Cardiac muscle cell (in vitro differentiated cells and primary cell): Measurements from ENCODE around the gene PLCG1. TPM values are rescaled to one million over a fixed set of nuclear protein-coding genes. Genes with fewer than 3 reads are reported as not detected.
A peak's percentile ranks its signal among the peaks of the same experiment; 100 is the strongest.

Experiments
- DNase-seq, 2 donors: peaks; one replicate each; pipeline versions ENCODE4 v3.0.0 to v3.0.0-alpha.2; 2010 to 2017; ENCODE audit warnings: low read depth in 1 of 2, low spot score in 1 of 2
- H3K27ac ChIP-seq: fragments of 200-600 bp; sonication (generic); 2 replicates; pipeline ENCODE4 v1.5.1; 2016
- H3K27me3 ChIP-seq: fragments of 200-600 bp; sonication (generic); 2 replicates; pipeline ENCODE4 v1.6.0; 2016; ENCODE audit warnings: control low read depth
- H3K36me3 ChIP-seq: fragments of 200-600 bp; sonication (generic); 2 replicates; pipeline ENCODE4 v1.5.1; 2016; ENCODE audit warnings: control low read depth
- H3K4me1 ChIP-seq: fragments of 200-600 bp; sonication (generic); 2 replicates; pipeline ENCODE4 v1.8.1; 2017; ENCODE audit warnings: low read depth, mild to moderate bottlenecking, mixed run types
- H3K4me3 ChIP-seq: fragments of 200-600 bp; sonication (generic); 2 replicates; pipeline ENCODE4 v1.5.1; 2016; ENCODE audit warnings: mild to moderate bottlenecking
- H3K9me3 ChIP-seq: fragments of 200-600 bp; sonication (generic); 2 replicates; pipeline ENCODE4 v1.5.1; 2017; ENCODE audit warnings: low read depth, mild to moderate bottlenecking, control low read depth
- polyA plus RNA-seq: library from polyadenylated mRNA; unstranded; fragments of >200 nt; fragmentation: Nextera tagmentation; extraction: Ambion mirVana; gene quantifications from 2 replicates; pipeline ENCODE4 v1.2.1, GENCODE V29; 2016
- total RNA-seq: library from RNA; depleted of rRNA; stranded (reverse); fragments of >200 nt; gene quantifications from 2 replicates; pipeline ENCODE4 v1.2.3, GENCODE V29; 2016
- TF ChIP-seq, protein P1 (sequence below): IDR thresholded peaks from 2 replicates; pipeline ENCODE4 v1.5.1; 2012; ENCODE audit warnings: low read depth, mild to moderate bottlenecking, low read length

PLCG1 gene
- total and polyA plus RNA-seq, 2 experiments from 2014 or later, result 43.7 to 87.6 TPM

DNA sequence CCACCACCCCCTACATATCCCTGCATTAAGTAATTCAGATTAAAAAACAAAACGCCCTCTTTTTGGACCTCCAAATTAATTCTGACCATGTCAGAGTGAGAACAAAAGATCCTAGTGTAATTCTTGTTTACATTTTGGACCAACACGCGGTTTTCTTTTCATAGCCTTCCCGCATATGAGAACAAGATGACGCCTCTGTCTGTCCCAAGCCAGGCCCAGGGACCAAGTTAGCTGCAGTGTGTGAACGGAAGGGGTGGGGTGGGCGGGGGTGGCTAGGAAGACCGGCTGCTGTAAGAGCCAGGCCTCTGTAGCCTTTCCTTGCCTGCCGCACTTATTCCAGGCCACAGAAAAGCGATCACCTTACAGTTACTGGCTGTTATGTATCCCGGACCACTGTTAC is 68.0 kb downstream of the PLCG1 start:
- TF ChIP-seq, protein P1, sequence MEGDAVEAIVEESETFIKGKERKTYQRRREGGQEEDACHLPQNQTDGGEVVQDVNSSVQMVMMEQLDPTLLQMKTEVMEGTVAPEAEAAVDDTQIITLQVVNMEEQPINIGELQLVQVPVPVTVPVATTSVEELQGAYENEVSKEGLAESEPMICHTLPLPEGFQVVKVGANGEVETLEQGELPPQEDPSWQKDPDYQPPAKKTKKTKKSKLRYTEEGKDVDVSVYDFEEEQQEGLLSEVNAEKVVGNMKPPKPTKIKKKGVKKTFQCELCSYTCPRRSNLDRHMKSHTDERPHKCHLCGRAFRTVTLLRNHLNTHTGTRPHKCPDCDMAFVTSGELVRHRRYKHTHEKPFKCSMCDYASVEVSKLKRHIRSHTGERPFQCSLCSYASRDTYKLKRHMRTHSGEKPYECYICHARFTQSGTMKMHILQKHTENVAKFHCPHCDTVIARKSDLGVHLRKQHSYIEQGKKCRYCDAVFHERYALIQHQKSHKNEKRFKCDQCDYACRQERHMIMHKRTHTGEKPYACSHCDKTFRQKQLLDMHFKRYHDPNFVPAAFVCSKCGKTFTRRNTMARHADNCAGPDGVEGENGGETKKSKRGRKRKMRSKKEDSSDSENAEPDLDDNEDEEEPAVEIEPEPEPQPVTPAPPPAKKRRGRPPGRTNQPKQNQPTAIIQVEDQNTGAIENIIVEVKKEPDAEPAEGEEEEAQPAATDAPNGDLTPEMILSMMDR, result no peak
- Histone ChIP-seq H3K9me3 (no peaks in the 10 kb centered on the region), H3K27me3 (no peaks in the 10 kb centered on the region), H3K4me3 (no peak overlapping the region), H3K36me3 (no peaks in the 10 kb centered on the region), H3K27ac (no peak overlapping the region), H3K4me1 (no peaks in the 10 kb centered on the region)
- DNase-seq, result no peak

DNA sequence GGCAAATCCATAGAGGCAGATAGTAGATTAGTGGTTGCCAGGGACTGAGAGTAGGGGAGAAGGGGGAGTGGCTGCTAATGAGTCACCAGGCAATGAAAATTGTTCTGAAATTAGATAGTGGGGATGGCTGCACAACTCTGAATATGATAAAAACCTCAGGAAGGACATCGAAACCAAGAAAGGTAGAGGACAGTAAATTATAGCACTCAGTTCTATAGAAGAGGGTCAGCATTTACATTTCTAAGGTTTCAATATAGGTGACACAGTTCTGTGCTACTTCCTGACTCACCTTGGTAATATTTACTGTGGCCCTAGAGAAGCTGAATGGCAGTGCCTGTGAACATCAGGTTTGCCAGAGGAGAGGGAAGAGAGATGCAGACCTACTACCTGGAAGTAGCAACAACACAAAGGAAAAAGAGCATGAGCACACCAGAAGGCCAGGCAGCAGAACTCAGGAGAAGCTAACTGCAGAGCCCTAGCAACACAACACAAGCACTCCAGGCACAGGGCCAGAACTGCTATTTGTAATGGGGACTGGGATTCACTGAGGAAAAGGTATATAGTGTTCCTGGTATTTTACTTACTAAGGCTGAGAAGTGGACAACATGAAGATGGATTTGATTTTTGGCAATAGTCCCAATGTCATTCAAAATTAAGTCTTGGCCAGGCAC is 75.9 kb downstream of the PLCG1 start:
- TF ChIP-seq, protein P1, result no peak
- H3K36me3 ChIP-seq, result no peaks in the 10 kb centered on the region
- H3K4me3 ChIP-seq, result no peak overlapping the region
- peak in 1 of 2 donors; percentile 54 for DNase-seq
- H3K27ac ChIP-seq, result no peak overlapping the region
- no peaks in the 10 kb centered on the region for H3K4me1 ChIP-seq
- H3K27me3 ChIP-seq, result no peaks in the 10 kb centered on the region
- H3K9me3 ChIP-seq, result no peaks in the 10 kb centered on the region

DNA sequence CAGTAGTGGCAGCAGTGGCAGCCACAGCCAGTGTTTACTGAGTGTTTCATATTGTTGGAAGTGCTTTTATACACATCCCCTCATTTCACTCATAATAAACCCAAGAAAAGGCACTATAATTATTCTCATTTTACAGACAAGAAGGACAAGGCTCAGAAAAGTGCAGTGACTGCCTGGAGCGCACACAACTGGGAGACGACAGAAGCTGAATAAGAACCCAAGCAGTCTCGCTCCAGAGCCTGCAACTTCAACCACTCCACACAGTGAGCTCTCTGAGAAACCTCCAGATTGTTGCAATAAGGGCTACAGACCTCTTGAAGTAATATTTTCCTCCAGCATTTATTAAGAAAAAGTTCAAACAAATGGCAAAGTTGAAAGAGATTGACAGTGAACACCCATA is 76.9 kb downstream of the PLCG1 start:
- no peak overlapping the region for H3K27ac ChIP-seq
- H3K4me1 ChIP-seq, result no peaks in the 10 kb centered on the region
- DNase-seq, result no peak
- no peaks in the 10 kb centered on the region for H3K9me3 ChIP-seq
- TF ChIP-seq, protein P1, result no peak
- no peaks in the 10 kb centered on the region for H3K36me3 ChIP-seq
- H3K4me3 ChIP-seq, result no peak overlapping the region
- H3K27me3 ChIP-seq, result no peaks in the 10 kb centered on the region

DNA sequence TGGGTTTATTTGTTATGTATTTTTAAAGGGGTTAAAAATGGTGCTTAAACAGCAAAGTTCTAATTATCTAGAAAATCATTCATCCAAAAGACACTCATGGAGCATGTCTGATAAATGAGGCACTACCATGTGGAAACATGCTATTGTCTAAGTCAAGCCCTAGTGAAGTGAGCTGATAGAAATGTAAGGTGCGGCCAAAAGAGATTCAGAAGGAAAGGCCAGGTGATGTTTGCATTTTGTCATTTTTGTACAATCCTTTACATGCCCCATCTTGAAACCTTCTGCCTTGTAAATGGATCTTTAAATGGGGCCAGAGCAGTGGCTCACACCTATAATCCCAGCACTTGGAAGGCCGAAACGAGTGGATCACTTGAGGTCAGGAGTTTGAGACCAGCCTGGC is 77.3 kb downstream of the PLCG1 start:
- Histone ChIP-seq H3K4me1 (no peaks in the 10 kb centered on the region), H3K4me3 (no peak overlapping the region), H3K36me3 (no peaks in the 10 kb centered on the region), H3K9me3 (no peaks in the 10 kb centered on the region), H3K27me3 (no peaks in the 10 kb centered on the region), H3K27ac (no peak overlapping the region)
- TF ChIP-seq, protein P1, result no peak
- no peak for DNase-seq

DNA sequence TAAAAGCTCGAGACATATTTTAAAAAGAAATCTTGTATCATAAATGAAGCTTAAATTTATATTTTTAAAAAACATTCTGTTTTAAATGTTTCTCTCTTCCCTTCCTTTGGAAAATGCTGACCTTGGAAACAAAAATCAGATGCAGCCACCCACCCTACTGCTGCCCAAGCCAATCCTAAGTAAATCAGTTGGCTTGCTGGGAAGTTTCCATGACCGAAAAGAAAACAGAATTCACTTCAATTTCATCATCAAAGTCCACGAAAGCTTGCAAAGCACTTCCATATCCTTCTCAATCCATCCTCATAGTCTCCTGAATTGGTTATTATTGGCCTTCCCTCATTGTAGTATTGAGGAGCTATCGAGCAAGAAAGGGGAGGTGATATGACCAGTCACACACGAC is 80.1 kb downstream of the PLCG1 start:
- Histone ChIP-seq H3K36me3 (no peaks in the 10 kb centered on the region), H3K4me1 (no peaks in the 10 kb centered on the region), H3K27ac (no peak overlapping the region), H3K9me3 (no peaks in the 10 kb centered on the region), H3K4me3 (no peak overlapping the region), H3K27me3 (no peaks in the 10 kb centered on the region)
- TF ChIP-seq, protein P1, result no peak
- DNase-seq, result no peak
